ENCODE data around the gene PPFIBP1. TPM values are rescaled to one million over a fixed set of nuclear protein-coding genes. Genes with fewer than 3 reads are reported as not detected.
"Not testable (repeated sequence)": the region's sequence is repeated elsewhere in the genome, so short reads cannot be mapped to it uniquely, and the experiment has no call there.

The PPFIBP1 gene
- total RNA-seq, 1 donor from 2014 or later: 184 TPM

DNA sequence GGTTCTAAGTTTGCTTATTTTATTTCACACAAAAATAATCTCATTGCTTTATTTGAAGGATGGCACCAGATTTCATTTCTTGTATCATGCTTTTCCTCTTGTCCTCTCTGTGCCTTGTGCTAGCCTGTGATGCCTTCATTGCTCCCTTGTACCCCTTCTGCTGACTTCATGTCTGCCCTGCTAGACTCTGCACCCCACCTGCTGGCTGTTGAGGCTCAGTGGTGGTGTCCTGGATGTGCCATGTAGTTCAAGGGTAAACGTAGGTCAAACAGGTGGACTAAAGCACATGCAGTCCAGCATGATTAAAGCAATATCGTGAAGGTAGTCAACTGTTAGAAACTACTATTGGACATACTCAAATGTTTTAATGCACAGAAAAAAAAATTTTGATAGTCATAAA is 208.3 kb downstream of the PPFIBP1 start:
- no peak for DNase-seq (ENCODE audit: low spot score)
- TF ChIP-seq, protein P1, sequence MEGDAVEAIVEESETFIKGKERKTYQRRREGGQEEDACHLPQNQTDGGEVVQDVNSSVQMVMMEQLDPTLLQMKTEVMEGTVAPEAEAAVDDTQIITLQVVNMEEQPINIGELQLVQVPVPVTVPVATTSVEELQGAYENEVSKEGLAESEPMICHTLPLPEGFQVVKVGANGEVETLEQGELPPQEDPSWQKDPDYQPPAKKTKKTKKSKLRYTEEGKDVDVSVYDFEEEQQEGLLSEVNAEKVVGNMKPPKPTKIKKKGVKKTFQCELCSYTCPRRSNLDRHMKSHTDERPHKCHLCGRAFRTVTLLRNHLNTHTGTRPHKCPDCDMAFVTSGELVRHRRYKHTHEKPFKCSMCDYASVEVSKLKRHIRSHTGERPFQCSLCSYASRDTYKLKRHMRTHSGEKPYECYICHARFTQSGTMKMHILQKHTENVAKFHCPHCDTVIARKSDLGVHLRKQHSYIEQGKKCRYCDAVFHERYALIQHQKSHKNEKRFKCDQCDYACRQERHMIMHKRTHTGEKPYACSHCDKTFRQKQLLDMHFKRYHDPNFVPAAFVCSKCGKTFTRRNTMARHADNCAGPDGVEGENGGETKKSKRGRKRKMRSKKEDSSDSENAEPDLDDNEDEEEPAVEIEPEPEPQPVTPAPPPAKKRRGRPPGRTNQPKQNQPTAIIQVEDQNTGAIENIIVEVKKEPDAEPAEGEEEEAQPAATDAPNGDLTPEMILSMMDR (IDR thresholded peaks at IDR 0.05; ENCODE audit: unreplicated experiment): no peak
- H3K9me3 Mint-ChIP-seq (ENCODE audit: unreplicated experiment): no peaks in the 10 kb centered on the region
- H3K36me3 Mint-ChIP-seq (ENCODE audit: low read depth, unreplicated experiment): peaks cover 6% of the 10 kb centered on the region
- H3K4me1 Mint-ChIP-seq (ENCODE audit: unreplicated experiment): no peaks in the 10 kb centered on the region
- H3K27me3 Mint-ChIP-seq (ENCODE audit: unreplicated experiment): no peaks in the 10 kb centered on the region
- H3K27ac Mint-ChIP-seq (ENCODE audit: unreplicated experiment): no peak overlapping the region
- no peak overlapping the region for H3K4me3 Mint-ChIP-seq (ENCODE audit: unreplicated experiment)

DNA sequence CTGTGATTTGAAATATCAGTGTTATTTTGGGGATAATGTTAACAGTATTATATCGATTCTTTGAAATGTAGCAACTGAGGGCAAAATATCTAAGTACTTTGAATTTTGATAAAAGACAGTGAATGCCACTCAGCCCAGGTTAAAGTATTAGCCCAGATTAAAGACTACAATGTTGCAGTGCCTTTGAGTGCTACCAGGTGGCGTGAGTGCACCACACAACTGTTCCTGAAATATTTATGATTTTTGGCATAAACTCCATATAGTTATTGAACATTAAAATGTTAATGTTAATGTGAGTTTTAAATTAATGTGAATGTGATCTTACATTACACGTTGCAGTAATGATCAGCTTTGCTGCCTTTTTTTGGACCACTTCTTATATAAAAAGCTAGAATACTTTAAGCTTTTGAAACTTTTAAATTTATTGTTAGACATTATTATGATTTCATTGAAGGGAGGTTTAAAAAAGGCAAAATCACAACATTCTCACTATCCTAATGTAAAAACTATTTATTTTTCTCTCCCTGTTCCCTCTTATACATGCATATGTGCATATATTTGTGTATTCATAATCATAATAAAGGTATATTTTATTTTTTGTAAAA is 209.1 kb downstream of the PPFIBP1 start:
- TF ChIP-seq, protein P1 (IDR thresholded peaks at IDR 0.05; ENCODE audit: unreplicated experiment): peak; percentile 58
- DNase-seq (ENCODE audit: low spot score): no peak

GRCh38 chr12:27733791-27734190 is 209.8 kb downstream of the PPFIBP1 start:
- Mint-ChIP-seq H3K4me1 (ENCODE audit: unreplicated experiment) (no peaks in the 10 kb centered on the region), H3K27me3 (ENCODE audit: unreplicated experiment) (no peaks in the 10 kb centered on the region)
- TF ChIP-seq, protein P1 (IDR thresholded peaks at IDR 0.05; ENCODE audit: unreplicated experiment): no peak

More for the DNA sequence above, 209.1 kb downstream of the PPFIBP1 start:
- H3K4me3 Mint-ChIP-seq (ENCODE audit: unreplicated experiment): no peak overlapping the region
- H3K27me3 Mint-ChIP-seq (ENCODE audit: unreplicated experiment): no peaks in the 10 kb centered on the region
- H3K36me3 Mint-ChIP-seq (ENCODE audit: low read depth, unreplicated experiment): peaks cover 6% of the 10 kb centered on the region
- H3K9me3 Mint-ChIP-seq (ENCODE audit: unreplicated experiment): no peaks in the 10 kb centered on the region
- no peak overlapping the region for H3K27ac Mint-ChIP-seq (ENCODE audit: unreplicated experiment)
- no peaks in the 10 kb centered on the region for H3K4me1 Mint-ChIP-seq (ENCODE audit: unreplicated experiment)

DNA sequence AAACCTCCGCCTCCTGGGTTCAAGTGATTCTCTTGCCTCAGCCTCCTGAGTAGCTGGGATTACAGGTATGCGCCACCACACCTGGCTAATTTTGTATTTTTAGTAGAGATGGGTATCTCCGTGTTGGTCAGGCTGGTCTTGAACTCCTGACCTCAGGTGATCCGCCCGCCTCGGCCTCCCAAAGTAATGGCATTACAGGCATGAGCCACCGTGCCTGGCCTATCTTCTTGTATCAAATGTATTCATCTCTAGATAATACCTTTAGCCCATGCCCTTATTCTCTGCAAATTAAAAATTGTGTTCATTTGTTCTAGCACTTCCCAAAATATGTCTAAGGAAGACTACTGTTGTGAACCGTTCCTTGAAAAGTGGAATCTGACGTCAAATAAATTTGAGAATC is 210.3 kb downstream of the PPFIBP1 start:
- H3K9me3 Mint-ChIP-seq (ENCODE audit: unreplicated experiment); H3K4me1 Mint-ChIP-seq (ENCODE audit: unreplicated experiment); H3K27ac Mint-ChIP-seq (ENCODE audit: unreplicated experiment); DNase-seq (ENCODE audit: low spot score); H3K36me3 Mint-ChIP-seq (ENCODE audit: low read depth, unreplicated experiment); H3K4me3 Mint-ChIP-seq (ENCODE audit: unreplicated experiment); H3K27me3 Mint-ChIP-seq (ENCODE audit: unreplicated experiment): not testable (repeated sequence)

More at GRCh38 chr12:27733791-27734190, 209.8 kb downstream of the PPFIBP1 start:
- Mint-ChIP-seq H3K9me3 (ENCODE audit: unreplicated experiment) (no peaks in the 10 kb centered on the region), H3K27ac (ENCODE audit: unreplicated experiment) (no peak overlapping the region), H3K4me3 (ENCODE audit: unreplicated experiment) (no peak overlapping the region), H3K36me3 (ENCODE audit: low read depth, unreplicated experiment) (peaks cover 6% of the 10 kb centered on the region)
- DNase-seq (ENCODE audit: low spot score): no peak

- peaks cover 14% of the 10 kb centered on the region for H3K36me3 Mint-ChIP-seq (ENCODE audit: low read depth, unreplicated experiment)
- TF ChIP-seq, protein P1 (IDR thresholded peaks at IDR 0.05; ENCODE audit: unreplicated experiment): no peak
- H3K4me1 Mint-ChIP-seq (ENCODE audit: unreplicated experiment): no peaks in the 10 kb centered on the region
- peaks cover 2% of the 10 kb centered on the region for H3K27me3 Mint-ChIP-seq (ENCODE audit: unreplicated experiment)
- no peak overlapping the region for H3K27ac Mint-ChIP-seq (ENCODE audit: unreplicated experiment)
- no peak overlapping the region for H3K4me3 Mint-ChIP-seq (ENCODE audit: unreplicated experiment)
- H3K9me3 Mint-ChIP-seq (ENCODE audit: unreplicated experiment): no peaks in the 10 kb centered on the region
- no peak for DNase-seq (ENCODE audit: low spot score)
These were observed 219.6 kb downstream of the PPFIBP1 start for GRCh38 chr12:27743601-27744000.

Other genes starting within 250 kb of the PPFIBP1 start
- gene BMAL2, start 191.4 kb upstream of the PPFIBP1 start, total RNA-seq (ENCODE audit: unreplicated experiment): 7.9 TPM
- gene SMCO2, start 77.5 kb upstream of the PPFIBP1 start, total RNA-seq (ENCODE audit: unreplicated experiment): 0.46 TPM
- gene REP15, start 172.2 kb downstream of the PPFIBP1 start, total RNA-seq (ENCODE audit: unreplicated experiment): 4.0 TPM
- 30.0 TPM for gene MRPS35, start 186.6 kb downstream of the PPFIBP1 start, total RNA-seq (ENCODE audit: unreplicated experiment)